DMS53 (cell line): ENCODE results near the gene CERK.

Experiments
- DNase-seq: peaks from one replicate; lab custom pipeline; 2025; lab: John Stamatoyannopoulos, UW

The CERK gene

GRCh38 chr22:46764779-46765485 lies 26.9 kb upstream of the CERK start:
- no peak for DNase-seq

DNA sequence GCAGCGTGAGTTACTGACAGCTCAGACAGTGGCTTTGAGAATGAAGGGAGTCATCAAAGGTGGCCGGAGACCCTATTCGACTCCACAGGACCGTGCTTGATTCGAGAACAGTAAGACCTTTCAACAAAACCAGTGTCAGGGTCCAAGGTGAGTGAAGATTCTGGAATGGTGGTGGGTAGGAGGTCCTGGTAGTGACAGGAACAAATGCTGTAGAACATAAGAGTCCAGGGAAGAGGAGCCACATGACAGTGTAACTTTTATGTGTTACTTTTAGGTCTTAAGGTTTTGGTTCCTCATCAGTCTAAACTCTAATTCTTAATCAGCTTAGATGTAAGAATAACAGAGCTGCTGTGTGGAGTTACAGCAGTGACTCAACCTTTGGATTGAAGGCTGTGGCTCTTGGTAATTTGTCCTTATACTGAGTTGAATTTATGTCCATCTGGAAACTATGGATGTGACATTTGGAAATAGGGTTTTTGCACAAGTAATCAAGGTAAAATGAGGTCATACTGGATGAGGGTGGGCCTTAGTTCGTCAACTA lies 26.2 kb upstream of the CERK start:
- no peak for DNase-seq

- peak; percentile 45 for DNase-seq
These were observed 25.1 kb upstream of the CERK start for GRCh38 chr22:46763051-46763705.

- DNase-seq = peak; percentile 97
These were observed 24.4 kb upstream of the CERK start, which contains the start of gene TBC1D22A for GRCh38 chr22:46762238-46763050. TBC1D22A (plus strand) TSS chr22:46762650; CDS start chr22:46762787, 137 bp downstream.

DNA sequence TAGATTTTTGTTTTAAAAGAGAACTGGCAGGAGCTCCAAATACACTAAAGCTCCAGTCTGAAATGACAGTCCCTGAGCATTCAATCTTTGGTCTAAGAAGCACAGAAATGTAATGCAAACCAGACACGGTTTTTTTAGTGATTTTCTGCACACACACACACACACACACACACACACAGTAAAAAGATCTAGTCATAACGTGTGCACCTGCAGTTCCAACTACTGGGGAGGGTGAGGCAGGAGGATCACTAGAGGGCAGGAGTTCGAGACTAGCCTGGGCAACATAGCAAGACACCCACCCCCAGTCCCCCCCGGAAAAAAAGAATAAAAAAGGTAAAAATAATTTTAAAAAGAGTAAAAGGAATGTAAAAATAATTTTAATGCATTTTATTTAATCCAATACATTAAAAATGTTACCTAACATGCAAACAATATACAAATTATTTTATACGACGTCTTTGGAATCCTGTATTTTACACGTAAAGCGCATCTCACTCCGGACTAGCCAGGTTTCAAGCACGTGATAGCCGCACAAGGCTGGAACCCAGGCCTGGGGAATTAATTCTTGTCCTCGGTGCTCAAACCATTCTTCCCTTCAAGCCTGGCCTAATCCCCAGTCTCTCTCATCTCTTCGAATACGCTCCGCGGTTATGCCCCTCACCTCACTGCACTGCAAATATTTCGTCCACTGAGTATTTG lies 23.6 kb upstream of the CERK start:
- DNase-seq = peak; percentile 73

DNA sequence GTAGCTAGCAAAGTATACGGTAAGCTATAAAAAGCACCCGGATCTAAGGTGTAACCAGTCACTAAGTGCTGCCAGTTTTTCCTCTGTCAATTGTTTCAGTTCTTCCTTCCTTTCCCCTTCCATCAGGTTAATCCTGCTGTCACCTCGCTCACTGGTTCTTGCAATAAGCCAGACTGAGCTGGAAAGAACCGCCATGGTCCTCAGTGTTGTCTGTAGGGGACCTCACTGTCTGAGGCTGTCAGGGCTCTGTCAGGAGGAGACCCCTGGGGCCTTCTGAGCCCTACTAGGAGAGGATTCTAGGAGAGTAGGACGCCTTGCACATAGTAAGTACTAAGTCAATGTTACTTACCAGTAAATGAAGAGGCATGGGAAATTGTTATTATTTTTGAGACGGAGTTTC lies 23.0 kb upstream of the CERK start:
- no peak for DNase-seq

GRCh38 chr22:46758867-46759290 lies 20.8 kb upstream of the CERK start:
- peak; percentile 77 for DNase-seq

- no peak for DNase-seq
These were observed 20.1 kb upstream of the CERK start for GRCh38 chr22:46758121-46758520.

DNA sequence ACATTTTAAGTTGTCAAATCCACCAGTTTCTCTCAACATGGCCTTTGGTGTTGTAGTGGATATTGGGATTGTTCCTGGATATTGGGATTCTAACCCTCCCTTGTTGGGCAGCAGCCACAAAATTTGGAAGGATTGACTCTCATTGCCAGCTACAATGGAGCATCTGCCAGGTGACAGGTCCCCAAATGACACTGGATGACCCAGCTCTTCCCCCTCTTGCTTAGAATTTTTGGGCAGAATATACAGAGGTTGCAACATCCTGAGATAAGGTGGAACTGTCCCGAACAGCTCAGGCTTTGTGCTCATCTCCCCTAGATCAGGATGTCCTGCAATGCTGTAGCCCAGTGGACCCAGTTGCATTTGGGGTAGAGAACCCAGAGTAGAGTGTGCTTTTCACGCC lies 19.1 kb upstream of the CERK start:
- DNase-seq = no peak

GRCh38 chr22:46756097-46756496 lies 18.0 kb upstream of the CERK start:
- DNase-seq = no peak

DNA sequence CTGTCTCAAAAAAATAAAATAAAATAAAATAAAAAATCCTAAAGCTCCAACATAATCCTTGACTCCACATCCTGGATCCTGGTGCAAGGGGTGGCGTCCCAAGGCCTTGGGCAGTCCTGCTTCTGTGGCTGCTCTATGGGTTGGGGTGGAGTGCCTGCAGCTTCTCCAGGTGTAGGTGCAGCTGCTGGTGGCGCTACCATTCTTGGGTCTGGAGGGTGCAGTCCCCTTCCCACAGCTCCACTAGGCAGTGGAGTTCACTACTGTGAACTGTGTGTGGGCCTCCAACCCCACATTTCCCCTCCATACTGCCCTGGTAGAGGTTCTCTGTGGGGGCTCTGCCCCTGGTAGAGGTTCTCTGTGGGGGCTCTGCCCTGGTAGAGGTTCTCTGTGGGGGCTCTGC lies 17.5 kb upstream of the CERK start:
- DNase-seq = no peak

GRCh38 chr22:46754826-46755225 lies 16.8 kb upstream of the CERK start:
- peak; percentile 37 for DNase-seq

DNA sequence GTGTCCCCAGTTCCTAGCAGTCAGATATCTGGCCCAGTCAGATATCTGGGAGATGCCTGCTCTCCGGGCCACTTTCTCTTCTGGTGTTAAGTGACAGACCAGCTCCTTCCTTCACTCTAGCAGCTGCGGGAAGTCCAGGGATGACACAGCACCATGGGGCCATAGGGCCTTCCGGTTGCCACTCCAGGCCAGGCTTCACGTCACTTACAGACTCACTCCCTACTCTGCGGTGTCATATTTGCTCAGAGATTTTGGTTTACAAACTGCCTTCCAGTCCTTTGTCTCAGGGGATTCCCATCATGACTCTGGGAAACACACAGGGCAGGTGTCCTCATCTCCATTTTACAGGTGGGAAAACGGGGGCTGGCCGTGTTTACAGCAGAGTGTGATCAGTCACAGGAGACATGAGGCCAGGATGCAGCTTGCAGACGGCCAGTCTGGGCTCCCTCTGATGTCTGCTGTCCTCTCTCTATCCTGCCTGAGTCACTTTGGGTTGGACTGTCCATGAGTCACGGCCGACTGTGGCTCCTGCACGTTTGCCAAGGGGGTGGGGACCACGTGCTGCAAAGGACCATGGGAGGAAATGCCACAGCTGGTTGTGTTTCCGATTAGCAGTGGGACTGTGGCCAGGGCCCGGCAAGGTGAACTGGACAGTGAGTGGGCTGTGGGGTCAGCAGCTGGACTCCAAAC lies 16.2 kb upstream of the CERK start:
- DNase-seq = peak; percentile 98

GRCh38 chr22:46753761-46754109 lies 15.7 kb upstream of the CERK start:
- DNase-seq = no peak

- peak; percentile 32 for DNase-seq
These were observed 15.3 kb upstream of the CERK start for GRCh38 chr22:46753360-46753759.

GRCh38 chr22:46752988-46753310 lies 14.9 kb upstream of the CERK start:
- no peak for DNase-seq

- DNase-seq = no peak
These were observed 14.4 kb upstream of the CERK start for GRCh38 chr22:46752286-46752987.

GRCh38 chr22:46750863-46751443 lies 12.9 kb upstream of the CERK start:
- DNase-seq = no peak

DNA sequence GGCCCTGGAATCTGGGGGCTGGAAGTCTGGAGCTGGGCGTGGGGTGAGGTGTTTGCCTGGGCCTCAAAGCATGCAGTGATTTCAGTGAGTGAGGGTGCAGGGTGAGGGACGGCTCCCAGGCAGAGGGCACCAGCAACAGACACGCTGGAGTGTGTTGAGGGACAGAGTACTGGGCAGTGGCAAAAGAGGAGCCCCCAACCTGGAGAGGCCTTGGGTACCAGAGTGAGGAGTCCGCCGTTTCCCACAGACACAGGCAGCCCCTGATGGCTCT lies 12.4 kb upstream of the CERK start:
- no peak for DNase-seq

- no peak for DNase-seq
These were observed 11.9 kb upstream of the CERK start for GRCh38 chr22:46749682-46750529.
